Activated T-cell treated with anti-CD3 and anti-CD28 coated beads for 1 hour (primary cell): ENCODE data around the gene UGT2B10.
"Not testable (repeated sequence)": the region's sequence is repeated elsewhere in the genome, so short reads cannot be mapped to it uniquely, and the experiment has no call there.

Experiments used
- DNase-seq: peaks from one replicate; pipeline ENCODE4 v3.0.0-alpha.2; 2020; ENCODE audit warnings: low read depth

Gene UGT2B10

DNA sequence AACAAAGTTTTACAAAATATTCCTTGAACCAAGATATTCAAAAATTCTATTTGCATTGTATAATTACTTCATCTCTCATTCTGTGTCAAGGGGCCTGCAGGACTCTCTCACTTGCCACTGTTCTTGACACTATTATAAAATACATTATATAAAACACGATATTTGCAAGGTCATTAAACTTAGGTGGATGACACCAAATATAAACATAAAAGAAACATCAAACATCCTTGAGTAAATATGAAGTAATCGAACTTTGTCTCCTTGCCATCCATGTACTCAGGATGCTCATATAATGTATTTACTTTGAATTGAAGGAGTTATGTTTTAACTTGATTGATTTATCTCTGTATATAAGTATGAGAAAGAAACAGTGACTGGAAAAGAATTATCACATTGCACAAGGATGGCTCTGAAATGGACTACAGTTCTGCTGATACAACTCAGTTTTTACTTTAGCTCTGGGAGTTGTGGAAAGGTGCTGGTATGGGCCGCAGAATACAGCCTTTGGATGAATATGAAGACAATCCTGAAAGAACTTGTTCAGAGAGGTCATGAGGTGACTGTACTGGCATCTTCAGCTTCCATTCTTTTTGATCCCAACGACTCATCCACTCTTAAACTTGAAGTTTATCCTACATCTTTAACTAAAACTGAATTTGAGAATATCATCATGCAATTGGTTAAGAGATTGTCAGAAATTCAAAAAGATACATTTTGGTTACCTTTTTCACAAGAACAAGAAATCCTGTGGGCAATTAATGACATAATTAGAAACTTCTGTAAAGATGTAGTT is at the start of gene UGT2B10:
Gene UGT2B10, plus strand, starts transcription at position 378 of the 793 bp plus-strand sequence. Its CDS starts 26 bp downstream, at position 404.
- DNase-seq, result not testable (repeated sequence)

DNA sequence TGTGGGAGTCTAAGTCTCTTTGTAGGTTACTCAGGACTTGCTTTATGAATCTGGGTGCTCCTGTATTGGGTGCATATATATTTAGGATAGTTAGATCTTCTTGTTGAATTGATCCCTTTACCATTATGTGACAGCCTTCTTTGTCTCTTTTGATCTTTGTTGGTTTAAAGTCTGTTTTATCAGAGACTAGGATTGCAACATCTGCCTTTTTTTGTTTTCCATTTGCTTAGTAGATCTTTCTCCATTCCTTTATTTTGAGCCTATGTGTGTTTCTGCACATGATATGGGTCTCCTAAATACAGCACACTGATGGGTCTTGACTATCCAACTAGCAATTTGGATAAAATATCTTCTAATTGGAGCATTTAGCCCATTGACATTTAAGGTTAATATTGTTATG is 44.0 kb upstream of the UGT2B10 start:
- DNase-seq, result not testable (repeated sequence)

- no peak for DNase-seq
Measured at GRCh38 chr4:68773699-68774098, 42.1 kb upstream of the UGT2B10 start.

- DNase-seq, result no peak
Measured at GRCh38 chr4:68780232-68780631, 35.6 kb upstream of the UGT2B10 start.

DNA sequence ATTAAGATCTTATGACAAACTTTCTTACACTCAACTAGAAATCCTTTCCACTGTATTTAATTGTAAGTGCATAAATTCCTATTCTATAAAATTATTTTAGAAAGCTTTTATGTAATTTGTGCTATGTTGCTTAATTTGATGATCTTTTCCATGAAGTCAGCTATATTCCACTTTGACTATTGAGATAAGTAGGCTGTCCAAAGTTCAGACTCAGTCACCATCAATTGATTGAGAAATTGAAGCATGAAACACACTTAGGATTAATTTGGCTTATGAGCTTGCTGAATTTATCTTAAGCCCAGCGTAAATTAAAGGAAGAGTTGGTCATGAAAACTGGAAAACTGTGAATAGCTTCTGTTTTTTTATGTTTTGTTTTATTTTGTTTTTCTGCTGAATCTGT is 18.7 kb upstream of the UGT2B10 start:
- no peak for DNase-seq

- DNase-seq, result no peak
Measured at GRCh38 chr4:68797618-68798017, 18.2 kb upstream of the UGT2B10 start.

GRCh38 chr4:68803013-68803412 is 12.8 kb upstream of the UGT2B10 start:
- DNase-seq, result no peak

- no peak for DNase-seq
Measured at GRCh38 chr4:68808060-68808459, 7.7 kb upstream of the UGT2B10 start.

GRCh38 chr4:68810919-68811318 is 4.9 kb upstream of the UGT2B10 start:
- DNase-seq, result no peak

- DNase-seq, result not testable (repeated sequence)
Measured at GRCh38 chr4:68816410-68817265, 844 bp downstream of the UGT2B10 start.

DNA sequence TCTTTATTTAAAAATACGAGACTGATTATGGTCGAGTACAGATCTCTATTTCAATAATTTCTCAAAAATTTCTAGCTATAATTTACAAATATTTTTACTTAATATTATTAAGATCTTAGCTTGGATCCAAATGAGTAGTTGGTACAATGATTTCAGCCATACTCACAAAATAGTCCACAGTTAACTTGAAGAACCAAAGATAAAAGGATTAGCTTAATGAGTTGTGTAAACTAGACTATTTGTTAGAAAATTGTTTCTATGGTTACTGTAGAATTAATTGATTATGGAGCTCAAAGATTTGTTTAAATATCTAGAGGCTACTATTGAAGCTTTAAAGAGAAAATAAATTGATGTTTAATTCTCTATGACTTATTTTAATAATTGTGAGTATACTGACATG is 1.6 kb downstream of the UGT2B10 start:
- no peak for DNase-seq

DNA sequence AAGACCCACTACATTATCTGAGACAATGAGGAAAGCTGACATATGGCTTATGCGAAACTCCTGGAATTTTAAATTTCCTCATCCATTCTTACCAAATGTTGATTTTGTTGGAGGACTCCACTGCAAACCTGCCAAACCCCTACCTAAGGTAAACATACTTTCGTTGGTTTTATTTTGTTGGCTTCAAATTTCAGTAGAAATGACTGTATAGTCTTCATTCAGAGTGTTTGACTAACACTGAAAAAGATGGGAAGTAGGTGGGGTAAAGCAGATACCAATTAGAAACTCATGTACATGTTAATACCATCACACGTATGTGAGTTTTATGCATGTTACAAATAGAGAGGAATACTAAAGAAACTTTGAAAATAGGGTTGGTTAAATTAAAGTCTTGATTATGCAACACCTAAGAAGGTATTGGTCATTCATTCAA is 2.3 kb downstream of the UGT2B10 start:
- not testable (repeated sequence) for DNase-seq

- DNase-seq, result no peak
Measured at GRCh38 chr4:68831642-68832041, 15.8 kb downstream of the UGT2B10 start.

GRCh38 chr4:68850293-68850692 is 34.5 kb downstream of the UGT2B10 start:
- DNase-seq, result no peak

DNA sequence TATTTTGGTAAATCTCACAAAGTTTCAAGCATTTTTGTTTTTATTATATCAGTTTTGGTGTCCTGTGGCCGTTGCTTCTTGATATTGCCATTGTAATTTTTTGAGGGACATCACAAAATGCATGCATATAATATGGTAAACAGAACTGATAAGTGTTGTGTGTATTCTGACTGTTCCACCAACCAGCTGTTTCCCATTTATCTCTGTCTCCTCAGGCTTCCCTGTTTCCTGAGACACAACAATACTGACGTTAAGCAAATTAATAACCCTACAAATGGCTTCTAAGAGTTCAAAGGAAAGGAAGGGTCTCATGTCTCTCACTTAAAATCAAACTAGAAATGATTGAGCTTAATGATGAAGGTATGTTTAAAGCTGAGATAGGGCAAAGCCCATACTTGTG is 40.0 kb downstream of the UGT2B10 start:
- DNase-seq, result no peak

DNA sequence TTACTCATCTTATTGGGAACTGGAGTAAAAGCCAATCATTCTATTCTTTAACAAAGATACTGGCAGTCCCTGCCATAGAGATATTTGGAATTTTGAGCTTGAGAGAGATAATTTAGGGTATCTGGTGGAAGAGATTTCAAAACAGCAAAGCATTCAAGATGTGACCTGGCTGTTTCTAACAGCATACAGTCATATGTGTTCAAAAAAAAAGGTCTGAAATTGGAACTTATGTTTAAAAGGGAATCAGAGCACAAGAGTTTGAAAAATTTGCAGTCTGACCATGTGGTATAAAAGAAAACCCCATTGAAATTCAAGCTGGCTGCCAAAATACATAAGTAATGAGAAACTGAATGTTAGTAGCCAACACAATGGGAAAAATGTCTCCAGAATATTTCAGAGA is 42.2 kb downstream of the UGT2B10 start:
- DNase-seq, result no peak

DNA sequence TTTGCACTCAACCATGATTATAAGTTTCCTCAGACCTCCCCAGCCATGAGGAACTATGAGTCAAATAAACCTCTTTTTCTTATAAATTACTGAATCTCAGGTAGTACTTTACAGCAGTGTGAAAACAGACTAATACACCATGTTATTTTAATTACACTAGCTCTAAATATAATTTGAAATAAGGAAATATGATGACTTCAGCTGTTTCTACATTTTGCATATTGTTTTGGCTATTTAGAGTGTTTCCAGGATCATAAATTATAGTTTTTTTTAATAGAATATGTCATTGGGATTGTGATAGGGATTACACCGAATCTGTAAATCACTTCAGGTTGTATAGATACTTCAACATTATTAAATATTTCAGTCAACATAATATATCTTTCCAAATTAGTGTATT is 43.9 kb downstream of the UGT2B10 start:
- no peak for DNase-seq

GRCh38 chr4:68861057-68861456 is 45.3 kb downstream of the UGT2B10 start:
- no peak for DNase-seq

DNA sequence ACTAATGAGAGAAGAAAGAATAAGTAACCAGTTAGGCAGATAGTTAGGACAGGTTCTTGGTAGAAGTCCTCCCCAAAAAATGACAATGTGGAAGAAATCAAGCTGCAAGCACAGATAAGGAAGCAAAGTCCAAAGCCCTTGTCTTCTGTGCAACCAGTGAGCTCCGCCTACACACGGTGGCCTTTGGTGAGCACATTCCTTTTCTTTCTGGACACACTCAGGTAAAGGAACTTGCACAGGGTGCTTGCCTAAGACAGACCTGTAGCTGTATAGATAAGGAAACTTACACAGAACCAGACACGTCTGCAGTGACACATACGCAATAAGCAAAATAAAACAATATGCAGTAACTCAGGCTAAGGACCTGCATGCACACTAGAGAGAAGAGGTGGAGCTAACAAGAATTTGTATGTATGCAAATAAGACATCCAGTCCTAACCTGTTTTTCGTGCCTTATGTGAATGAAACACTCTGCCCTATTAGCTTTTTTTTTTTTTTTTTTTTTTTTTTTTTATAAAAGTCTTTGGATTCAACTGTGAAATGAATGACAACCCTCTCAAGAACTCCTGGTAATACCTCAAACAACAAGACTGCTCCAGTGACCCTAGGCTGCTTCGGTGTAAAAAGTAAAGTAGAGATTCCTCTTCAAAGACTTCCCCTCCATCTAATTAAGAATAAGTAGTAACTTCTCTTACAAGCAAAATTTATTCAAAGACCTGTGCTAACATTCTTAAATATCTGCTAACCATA is 48.8 kb downstream of the UGT2B10 start:
- DNase-seq, result no peak

DNA sequence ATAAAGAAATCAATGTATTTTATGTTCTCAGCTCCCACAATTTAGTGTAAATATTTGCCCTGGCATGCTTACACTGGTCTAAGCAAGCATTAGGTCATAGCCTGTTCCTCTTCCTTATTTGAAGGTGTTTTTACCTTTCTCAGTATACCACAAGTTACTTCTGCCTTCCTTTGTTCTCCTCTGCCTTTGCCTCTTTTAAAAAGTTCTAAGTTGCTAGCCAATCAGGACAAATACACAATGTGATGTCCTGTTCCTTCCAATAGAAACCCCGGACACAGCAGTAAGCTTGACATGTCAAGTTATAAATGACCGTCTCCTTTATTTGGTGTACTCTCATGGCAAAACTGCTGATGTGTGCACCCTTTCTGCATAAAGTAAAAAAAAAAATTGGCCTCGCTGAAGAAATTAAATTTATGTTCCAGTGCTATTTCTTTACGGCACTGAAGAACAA is 49.4 kb downstream of the UGT2B10 start:
- no peak for DNase-seq

DNA sequence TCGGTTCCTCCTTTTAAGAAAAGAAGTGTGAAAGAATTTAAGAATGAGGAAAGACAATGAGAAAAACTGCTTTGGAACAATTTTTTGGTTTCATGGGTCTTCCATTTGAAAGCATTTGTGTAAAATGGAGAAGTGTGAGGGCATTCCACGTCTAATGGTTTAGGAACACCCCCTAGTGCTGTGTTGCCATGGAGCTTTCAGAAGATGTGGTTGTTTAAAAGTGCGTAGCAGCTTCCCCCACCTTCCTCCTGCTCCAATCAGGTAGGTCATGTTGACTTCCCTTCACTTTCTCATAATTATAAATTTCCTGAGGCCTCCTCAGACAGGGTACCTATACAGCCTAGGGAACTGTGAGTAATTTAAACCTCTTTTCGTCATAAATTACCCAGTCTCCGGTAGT is 50.0 kb downstream of the UGT2B10 start:
- DNase-seq, result no peak

DNA sequence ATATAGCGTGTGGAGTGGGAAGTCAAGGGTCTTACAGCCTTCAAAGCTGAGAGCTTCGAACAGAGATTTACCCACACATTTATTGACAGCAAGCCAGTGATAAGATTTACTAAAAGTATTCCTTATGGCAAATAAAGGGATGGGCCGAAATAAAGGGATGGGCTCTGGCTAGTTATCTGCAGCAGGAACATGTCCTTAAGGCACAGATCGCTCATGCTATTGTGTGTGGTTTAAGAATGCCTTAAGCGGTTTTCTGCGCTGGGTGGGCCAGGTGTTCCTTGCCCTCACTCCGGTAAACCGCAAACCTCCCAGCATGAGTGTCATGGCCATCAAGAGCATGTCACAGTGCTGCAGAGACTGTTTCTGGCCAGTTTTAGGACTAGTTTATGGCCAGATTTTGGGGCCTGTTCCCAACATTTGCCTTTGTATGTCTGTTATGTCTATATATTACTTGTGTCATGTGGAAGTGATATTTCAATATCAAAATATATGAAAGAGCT is 53.5 kb downstream of the UGT2B10 start:
- no peak for DNase-seq
